Glutamatergic neuron (in vitro differentiated cells): ENCODE data around the gene ATG5. TPM values are rescaled to one million over a fixed set of nuclear protein-coding genes. Genes with fewer than 3 reads are reported as not detected.

Experiments used
- DNase-seq: peaks from one replicate; pipeline ENCODE4 v3.0.0; 2022
- H3K27ac Mint-ChIP-seq: one replicate; pipeline ENCODE4 v1.8.0; 2020; ENCODE audit warnings: mild to moderate bottlenecking, mixed read lengths, inconsistent platforms; ENCODE audit not compliant: unreplicated experiment
- H3K27me3 Mint-ChIP-seq: one replicate; pipeline ENCODE4 v1.8.0; 2020; ENCODE audit warnings: mild to moderate bottlenecking, moderate library complexity, mixed read lengths, inconsistent platforms; ENCODE audit not compliant: unreplicated experiment
- H3K36me3 Mint-ChIP-seq: one replicate; pipeline ENCODE4 v1.8.0; 2020; ENCODE audit warnings: mild to moderate bottlenecking, mixed read lengths, inconsistent platforms; ENCODE audit not compliant: unreplicated experiment
- H3K4me1 Mint-ChIP-seq: one replicate; pipeline ENCODE4 v1.8.0; 2020; ENCODE audit warnings: mild to moderate bottlenecking, low read depth, mixed read lengths, inconsistent platforms; ENCODE audit not compliant: unreplicated experiment
- H3K4me3 Mint-ChIP-seq: one replicate; pipeline ENCODE4 v1.8.0; 2020; ENCODE audit warnings: mild to moderate bottlenecking, mixed read lengths, inconsistent platforms; ENCODE audit not compliant: unreplicated experiment
- H3K9me3 Mint-ChIP-seq: one replicate; pipeline ENCODE4 v1.8.0; 2020; ENCODE audit warnings: mild to moderate bottlenecking, moderate library complexity, mixed read lengths, inconsistent platforms; ENCODE audit not compliant: unreplicated experiment
- total RNA-seq: library from RNA; stranded (reverse); fragmentation: NEBNext Ultra II Directional; extraction: Animal tissue kit (Norgen Biotek cat#: 25700); gene quantifications from one replicate; pipeline ENCODE4 v1.2.1, GENCODE V29; 2021; ENCODE audit not compliant: unreplicated experiment
- TF ChIP-seq, protein P1 (sequence below): fragments of 200-600 bp; sonication (generic); IDR thresholded peaks from one replicate; pipeline ENCODE4 v1.5.0; 2021; ENCODE audit not compliant: partially characterized antibody, unreplicated experiment

ATG5 gene
- total RNA-seq, 1 donor from 2014 or later, result 24.8 TPM

DNA sequence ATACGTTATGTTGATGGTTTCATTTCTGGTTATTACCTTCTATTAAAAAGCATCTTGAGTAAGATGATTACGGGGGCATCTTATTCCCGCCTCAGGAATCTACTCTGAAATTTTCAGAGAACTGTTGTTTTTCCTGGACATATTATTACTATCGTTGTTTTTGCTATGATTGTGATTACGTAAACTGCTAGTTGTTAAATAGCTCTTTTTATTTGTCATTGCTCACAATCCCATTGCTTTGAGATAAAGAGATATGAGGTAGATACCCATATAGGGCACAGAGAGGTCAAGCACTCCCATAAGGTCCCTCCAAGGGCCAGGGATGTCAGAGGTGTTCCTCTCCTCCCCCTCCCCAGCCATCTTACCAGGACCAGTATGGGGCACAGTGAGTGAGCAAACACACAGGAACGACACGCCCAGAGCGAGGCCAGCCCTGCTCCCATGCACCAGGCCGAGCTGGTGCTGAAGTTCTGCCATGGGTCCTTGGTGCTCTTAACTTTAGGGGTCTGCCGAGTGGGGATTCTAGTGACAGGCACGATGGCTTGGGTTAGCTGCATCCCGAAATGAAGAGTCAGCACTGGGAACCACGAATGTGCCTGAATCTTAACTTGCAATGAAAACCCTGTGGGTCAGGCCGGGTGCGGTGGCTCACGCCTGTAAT, 189.5 kb downstream of the ATG5 start:
- Mint-ChIP-seq H3K27me3 (no peaks in the 10 kb centered on the region), H3K27ac (no peak overlapping the region)

DNA sequence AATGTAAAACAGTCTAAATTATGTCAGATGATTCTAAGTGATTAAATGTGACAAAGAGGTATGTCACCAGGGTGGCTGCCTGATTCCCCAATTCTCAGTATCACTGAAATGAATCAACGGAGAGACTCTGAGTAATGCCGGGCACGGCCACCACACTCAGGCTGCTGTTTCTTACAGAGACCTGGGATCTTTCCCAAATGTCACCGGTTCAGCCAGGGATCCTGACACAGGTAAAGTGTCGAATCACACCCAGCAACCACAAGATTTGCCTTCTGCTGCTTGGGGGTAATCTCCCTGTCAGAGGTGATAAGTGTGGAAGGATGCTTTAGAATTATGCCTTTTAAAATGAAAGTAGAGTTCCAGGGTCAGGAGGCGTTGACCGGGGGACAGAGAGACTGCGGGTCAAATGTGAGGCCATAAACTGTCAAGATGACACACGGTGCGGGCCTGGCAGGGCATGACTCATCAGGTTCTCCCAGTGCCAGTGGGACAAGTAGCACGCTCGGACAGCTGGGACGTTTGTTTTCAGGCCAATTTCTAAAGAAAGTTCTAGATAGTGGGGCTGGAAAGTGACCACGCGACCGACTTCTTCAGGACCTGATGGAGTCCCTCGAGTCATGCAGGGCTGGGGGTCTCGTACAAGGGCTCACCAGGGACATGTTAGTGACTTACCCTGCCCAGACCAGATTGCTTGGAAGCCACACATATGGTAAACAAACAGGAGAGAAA, 190.5 kb downstream of the ATG5 start:
- Mint-ChIP-seq H3K9me3 (no peaks in the 10 kb centered on the region), H3K4me1 (no peaks in the 10 kb centered on the region), H3K36me3 (no peaks in the 10 kb centered on the region), H3K4me3 (no peak overlapping the region), H3K27ac (no peak overlapping the region), H3K27me3 (no peaks in the 10 kb centered on the region)
- TF ChIP-seq, protein P1, sequence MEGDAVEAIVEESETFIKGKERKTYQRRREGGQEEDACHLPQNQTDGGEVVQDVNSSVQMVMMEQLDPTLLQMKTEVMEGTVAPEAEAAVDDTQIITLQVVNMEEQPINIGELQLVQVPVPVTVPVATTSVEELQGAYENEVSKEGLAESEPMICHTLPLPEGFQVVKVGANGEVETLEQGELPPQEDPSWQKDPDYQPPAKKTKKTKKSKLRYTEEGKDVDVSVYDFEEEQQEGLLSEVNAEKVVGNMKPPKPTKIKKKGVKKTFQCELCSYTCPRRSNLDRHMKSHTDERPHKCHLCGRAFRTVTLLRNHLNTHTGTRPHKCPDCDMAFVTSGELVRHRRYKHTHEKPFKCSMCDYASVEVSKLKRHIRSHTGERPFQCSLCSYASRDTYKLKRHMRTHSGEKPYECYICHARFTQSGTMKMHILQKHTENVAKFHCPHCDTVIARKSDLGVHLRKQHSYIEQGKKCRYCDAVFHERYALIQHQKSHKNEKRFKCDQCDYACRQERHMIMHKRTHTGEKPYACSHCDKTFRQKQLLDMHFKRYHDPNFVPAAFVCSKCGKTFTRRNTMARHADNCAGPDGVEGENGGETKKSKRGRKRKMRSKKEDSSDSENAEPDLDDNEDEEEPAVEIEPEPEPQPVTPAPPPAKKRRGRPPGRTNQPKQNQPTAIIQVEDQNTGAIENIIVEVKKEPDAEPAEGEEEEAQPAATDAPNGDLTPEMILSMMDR, result no peak
- no peak for DNase-seq

More for the DNA sequence above, 189.5 kb downstream of the ATG5 start:
- Mint-ChIP-seq H3K4me1 (peaks cover 1% of the 10 kb centered on the region), H3K4me3 (no peak overlapping the region), H3K36me3 (no peaks in the 10 kb centered on the region), H3K9me3 (no peaks in the 10 kb centered on the region)
- no peak for DNase-seq
- TF ChIP-seq, protein P1, result no peak

Other genes starting within 250 kb of the ATG5 start
- not detected for gene PRDM1, start 239.4 kb downstream of the ATG5 start, total RNA-seq
- 0.15 TPM for gene CRYBG1, start 35.0 kb upstream of the ATG5 start, total RNA-seq